ENCODE data around the gene TMEM109. TPM values are rescaled to one million over a fixed set of nuclear protein-coding genes. Genes with fewer than 3 reads are reported as not detected.

TMEM109 gene
- total and polyA plus RNA-seq, 2 of the 8 experiments (the other 6 are each of a cell fraction or from before 2014, with no cell fraction given): 27.3 to 30.3 TPM

GRCh38 chr11:60910281-60910687 lies 3.7 kb upstream of the TMEM109 start:
- CTCF ChIA-PET (ENCODE audit: partially characterized antibody): no interaction called here
- H2BK120ac ChIP-seq (replicated peaks; ENCODE audit: low read depth, low read length): no peak overlapping the region
- H3K79me2 ChIP-seq (ENCODE audit: control insufficient read depth in 1 of 2, insufficient read depth in 2 of 2, low read length in 2 of 2): peaks cover 7% of the 10 kb centered on the region in 2 experiments
- no peak overlapping the region for H2BK15ac ChIP-seq (ENCODE audit: low read length)
- H4K91ac ChIP-seq (replicated peaks; ENCODE audit: insufficient read length, low read length): no peak overlapping the region
- DNase-seq (ENCODE audit: low read depth in 1 of 2, low spot score in 2 of 2) (no peak), FAIRE-seq (no peak)
- H3K14ac ChIP-seq (ENCODE audit: insufficient read length): no peak overlapping the region
- H2BK20ac ChIP-seq (ENCODE audit: low read length): no peak overlapping the region
- peaks cover under 1 to 2% of the 10 kb centered on the region in 2 experiments for H4K20me1 ChIP-seq (replicated peaks in 1 of 2; ENCODE audit: control insufficient read depth in 1 of 2, insufficient read depth in 2 of 2, low read length in 2 of 2)
- H3K36me3 ChIP-seq (ENCODE audit: control insufficient read depth in 2 of 4, insufficient read depth in 4 of 4, low read length in 3 of 4): no peaks in the 10 kb centered on the region
- H2AFZ ChIP-seq (ENCODE audit: low read length): no peak overlapping the region
- H4K8ac ChIP-seq (ENCODE audit: extremely low read depth, insufficient read depth, low read length): no peak overlapping the region
- H3K23me2 ChIP-seq (ENCODE audit: low read depth, low read length): peaks cover 10% of the 10 kb centered on the region
- POLR2A ChIA-PET (ENCODE audit: partially characterized antibody): no interaction called here
- no peak overlapping the region for H3K4ac ChIP-seq (replicated peaks; ENCODE audit: insufficient read length, low read depth, low read length)
- no peak overlapping the region for H3K23ac ChIP-seq (ENCODE audit: insufficient read length)
- no peak overlapping the region for H3K27ac ChIP-seq (ENCODE audit: low read depth, low read length)
- H2AK5ac ChIP-seq (ENCODE audit: low read depth, low read length): no peak overlapping the region
- peaks cover 0 to 2% (median 0%) of the 10 kb centered on the region in 4 experiments; a peak in 1 of 7 replicates for H3K27me3 ChIP-seq (replicated peaks in 1 of 4; ENCODE audit: control insufficient read depth in 3 of 4, extremely low read depth in 1 of 4, insufficient read depth in 3 of 4, low read length in 3 of 4)
- H2BK12ac ChIP-seq (ENCODE audit: low read depth, low read length): no peak overlapping the region
- no peak overlapping the region for H3K9ac ChIP-seq (replicated peaks in 1 of 4; ENCODE audit: extremely low read depth in 1 of 4, low read depth in 3 of 4, low read length in 3 of 4)
- H3K18ac ChIP-seq (ENCODE audit: extremely low read depth, low read length): no peak overlapping the region
- H2BK5ac ChIP-seq (ENCODE audit: low read depth, low read length): no peak overlapping the region
- 74% methylated on average over 3 of the region's 3 CpGs; no CpG with 5 or more reads in 1 of the 2 experiments for WGBS, 2 experiments (ENCODE audit: extremely low coverage in 1 of 2, insufficient coverage in 1 of 2, insufficient read length in 1 of 2, insufficient replicate concordance in 2 of 2, low coverage in 1 of 2, low lambda C conversion rate in 2 of 2, missing lambda C conversion rate in 1 of 2)
- H4K5ac ChIP-seq (ENCODE audit: insufficient read length, low read depth, low read length): no peak overlapping the region
- peaks cover 4 to 17% (median 11%) of the 10 kb centered on the region in 4 experiments for H3K4me1 ChIP-seq (replicated peaks in 1 of 4; ENCODE audit: control insufficient read depth in 3 of 4, insufficient read depth in 4 of 4, low read length in 3 of 4)
- no peaks in the 10 kb centered on the region; the same call in 1 of the 2 replicates for H3K79me1 ChIP-seq (ENCODE audit: low read depth, low read length)
- no peaks in the 10 kb centered on the region for H3K9me3 ChIP-seq (ENCODE audit: insufficient read depth in 2 of 2, low read depth in 1 of 2, low read length in 1 of 2)
- H3K4me3 ChIP-seq (ENCODE audit: extremely low read depth in 1 of 4, insufficient read depth in 2 of 4, low read depth in 3 of 4, low read length in 4 of 4): no peak overlapping the region
- no peak overlapping the region for H3K56ac ChIP-seq (replicated peaks; ENCODE audit: insufficient read length, low read depth, low read length)
- H3K4me2 ChIP-seq (ENCODE audit: insufficient read depth in 1 of 2, low read depth in 2 of 2, low read length in 2 of 2): no peak overlapping the region
- TF ChIP-seq NANOG (IDR thresholded peaks at IDR 0.05; ENCODE audit: insufficient read depth, low read depth, low read length, poor library complexity, severe bottlenecking) (no peak), TEAD4 (IDR thresholded peaks at IDR 0.05; ENCODE audit: low read depth, low read length) (no peak), KDM1A (IDR thresholded peaks at IDR 0.05; ENCODE audit: borderline replicate concordance, low read length) (no peak), KDM5A (IDR thresholded peaks at IDR 0.05; ENCODE audit: low read length) (no peak), ZNF274 (IDR thresholded peaks at IDR 0.05; ENCODE audit: borderline replicate concordance, extremely low read depth, low read length) (no peak), FOSL1 (IDR thresholded peaks at IDR 0.05; ENCODE audit: insufficient read depth, low read depth, low read length) (no peak), TAF7 (optimal IDR thresholded peaks at IDR 0.05; ENCODE audit: borderline replicate concordance, low read depth, low read length) (no peak), CHD2 (IDR thresholded peaks at IDR 0.05; ENCODE audit: low read length) (no peak), NRF1 (IDR thresholded peaks at IDR 0.05; ENCODE audit: low read depth, low read length) (no peak), PHF8 (conservative IDR thresholded peaks at IDR 0.05; ENCODE audit: low read depth, low read length) (no peak), RAD21 (IDR thresholded peaks at IDR 0.05 in 1 of 2, conservative IDR thresholded peaks at IDR 0.05 in 1 of 2; ENCODE audit: low read depth in 2 of 2, low read length in 2 of 2) (no peak), CEBPB (IDR thresholded peaks at IDR 0.05; ENCODE audit: low read depth, low read length) (no peak)
- TF ChIP-seq, protein P1, sequence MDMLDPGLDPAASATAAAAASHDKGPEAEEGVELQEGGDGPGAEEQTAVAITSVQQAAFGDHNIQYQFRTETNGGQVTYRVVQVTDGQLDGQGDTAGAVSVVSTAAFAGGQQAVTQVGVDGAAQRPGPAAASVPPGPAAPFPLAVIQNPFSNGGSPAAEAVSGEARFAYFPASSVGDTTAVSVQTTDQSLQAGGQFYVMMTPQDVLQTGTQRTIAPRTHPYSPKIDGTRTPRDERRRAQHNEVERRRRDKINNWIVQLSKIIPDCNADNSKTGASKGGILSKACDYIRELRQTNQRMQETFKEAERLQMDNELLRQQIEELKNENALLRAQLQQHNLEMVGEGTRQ (IDR thresholded peaks at IDR 0.05; ENCODE audit: low read length): no peak
